Measurements from ENCODE around the gene FARP2.

DNA sequence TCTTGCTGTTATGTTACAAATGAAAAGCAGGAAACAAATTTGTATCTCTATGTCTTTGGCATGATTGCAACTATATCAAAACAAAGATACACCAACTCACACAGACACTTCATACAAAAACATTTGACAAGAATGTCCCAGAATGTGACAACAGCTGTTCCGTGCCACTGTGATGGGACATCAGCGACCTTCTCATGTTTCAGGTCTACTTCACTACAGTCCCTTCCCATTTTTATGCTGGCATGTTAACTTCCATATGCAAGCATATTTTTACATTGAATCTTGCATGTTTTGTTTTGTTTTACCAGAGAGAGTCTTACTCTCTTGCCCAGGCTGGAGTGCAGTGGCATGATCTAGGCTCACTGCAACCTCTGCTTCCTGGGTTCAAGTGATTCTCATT lies 81.1 kb downstream of the FARP2 start:
- TF ChIP-seq CTCF (IDR thresholded peaks at IDR 0.05), result no peak
- no peak for TF ChIP-seq POLR2A (IDR thresholded peaks at IDR 0.05; ENCODE audit: low read depth)
- no peak for TF ChIP-seq EP300 (IDR thresholded peaks at IDR 0.05)
- no peak for TF ChIP-seq POLR2AphosphoS5 (IDR thresholded peaks at IDR 0.05)

Data from esophagus muscularis mucosa (tissue), 4 donors.